Prostate gland (tissue), 2 donors: ENCODE data around the gene UBE2H.

Source experiments
- POLR2A ChIP-seq: fragments of 450-650 bp; IDR thresholded peaks from one replicate; pipeline ENCODE4 v1.6.1; 2016; ENCODE audit warnings: antibody characterized with exemption, mild to moderate bottlenecking
- POLR2AphosphoS5 ChIP-seq: sonication (generic); formaldehyde crosslinking; IDR thresholded peaks from one replicate; pipeline ENCODE4 v1.6.1; 2017; ENCODE audit warnings: antibody characterized with exemption
- TF ChIP-seq, protein P1 (sequence below), 4 experiments: fragments of 200-600 bp in 2 of 4; fragments of 450-650 bp in 2 of 4; sonication (generic) in 2 of 4; IDR thresholded peaks; 1 replicate in 3 of 4; 2 replicates in 1 of 4; pipeline ENCODE4 v1.5.1; 2016 to 2019; ENCODE audit warnings: antibody characterized with exemption in 4 of 4, mild to moderate bottlenecking in 2 of 4, moderate library complexity in 2 of 4

DNA sequence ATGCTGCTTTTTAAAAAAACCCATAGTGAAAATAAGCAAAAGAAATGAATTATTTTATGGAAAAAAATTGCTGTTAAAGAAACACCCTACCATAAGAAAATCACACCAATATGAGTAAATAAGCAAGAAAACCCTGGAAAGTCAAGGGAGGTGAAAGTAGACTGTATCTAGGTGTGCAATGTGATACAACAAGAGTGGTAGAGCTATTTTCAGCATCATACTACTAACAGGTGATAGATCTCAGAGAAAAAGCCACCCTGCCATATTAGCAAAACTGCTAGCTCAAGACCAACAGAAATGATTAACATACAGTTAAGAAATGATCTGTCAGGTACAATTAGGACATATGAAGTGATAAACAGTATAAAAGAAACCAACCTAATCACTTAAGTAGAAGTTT, 54.8 kb downstream of the UBE2H start:
- TF ChIP-seq POLR2A: no peak
- TF ChIP-seq, protein P1, sequence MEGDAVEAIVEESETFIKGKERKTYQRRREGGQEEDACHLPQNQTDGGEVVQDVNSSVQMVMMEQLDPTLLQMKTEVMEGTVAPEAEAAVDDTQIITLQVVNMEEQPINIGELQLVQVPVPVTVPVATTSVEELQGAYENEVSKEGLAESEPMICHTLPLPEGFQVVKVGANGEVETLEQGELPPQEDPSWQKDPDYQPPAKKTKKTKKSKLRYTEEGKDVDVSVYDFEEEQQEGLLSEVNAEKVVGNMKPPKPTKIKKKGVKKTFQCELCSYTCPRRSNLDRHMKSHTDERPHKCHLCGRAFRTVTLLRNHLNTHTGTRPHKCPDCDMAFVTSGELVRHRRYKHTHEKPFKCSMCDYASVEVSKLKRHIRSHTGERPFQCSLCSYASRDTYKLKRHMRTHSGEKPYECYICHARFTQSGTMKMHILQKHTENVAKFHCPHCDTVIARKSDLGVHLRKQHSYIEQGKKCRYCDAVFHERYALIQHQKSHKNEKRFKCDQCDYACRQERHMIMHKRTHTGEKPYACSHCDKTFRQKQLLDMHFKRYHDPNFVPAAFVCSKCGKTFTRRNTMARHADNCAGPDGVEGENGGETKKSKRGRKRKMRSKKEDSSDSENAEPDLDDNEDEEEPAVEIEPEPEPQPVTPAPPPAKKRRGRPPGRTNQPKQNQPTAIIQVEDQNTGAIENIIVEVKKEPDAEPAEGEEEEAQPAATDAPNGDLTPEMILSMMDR (IDR thresholded peaks at IDR 0.05): no peak
- TF ChIP-seq POLR2AphosphoS5: no peak
